Testis (tissue), 2 donors: Measurements from ENCODE around the gene PLEKHO2.

Source experiments
- POLR2A ChIP-seq: fragments of 450-650 bp; IDR thresholded peaks from one replicate; pipeline ENCODE4 v1.6.1; 2017; ENCODE audit warnings: antibody characterized with exemption, mild to moderate bottlenecking, moderate library complexity
- TF ChIP-seq, protein P1 (sequence below), 3 experiments: fragments of 450-650 bp in 2 of 3; fragments of 200-600 bp in 1 of 3; sonication (generic) in 1 of 3; IDR thresholded peaks; one replicate each; pipeline ENCODE4 v1.5.1; 2016 to 2019; ENCODE audit warnings: antibody characterized with exemption in 3 of 3, mild to moderate bottlenecking in 2 of 3, moderate library complexity in 1 of 3

DNA sequence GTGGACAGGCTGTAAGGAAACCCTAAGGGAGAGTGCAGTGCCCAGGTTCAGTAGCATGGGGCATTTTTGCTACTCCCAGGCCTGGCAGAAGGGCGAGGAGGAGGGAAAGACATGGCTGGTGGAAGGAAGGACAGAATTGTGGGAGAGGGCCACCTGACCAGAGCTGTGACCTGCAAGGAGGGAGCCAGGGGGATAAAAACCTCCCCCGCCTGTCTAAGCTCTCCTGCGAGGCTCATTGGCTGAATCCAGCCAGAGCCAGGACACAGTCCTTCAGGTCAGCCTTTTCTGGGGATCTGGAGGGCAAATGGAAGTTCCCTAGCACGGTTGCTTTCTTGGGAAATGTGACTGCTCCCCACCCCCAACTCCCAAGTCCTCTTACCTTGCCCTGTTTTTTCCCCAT, 56.7 kb downstream of the PLEKHO2 start:
- TF ChIP-seq, protein P1, sequence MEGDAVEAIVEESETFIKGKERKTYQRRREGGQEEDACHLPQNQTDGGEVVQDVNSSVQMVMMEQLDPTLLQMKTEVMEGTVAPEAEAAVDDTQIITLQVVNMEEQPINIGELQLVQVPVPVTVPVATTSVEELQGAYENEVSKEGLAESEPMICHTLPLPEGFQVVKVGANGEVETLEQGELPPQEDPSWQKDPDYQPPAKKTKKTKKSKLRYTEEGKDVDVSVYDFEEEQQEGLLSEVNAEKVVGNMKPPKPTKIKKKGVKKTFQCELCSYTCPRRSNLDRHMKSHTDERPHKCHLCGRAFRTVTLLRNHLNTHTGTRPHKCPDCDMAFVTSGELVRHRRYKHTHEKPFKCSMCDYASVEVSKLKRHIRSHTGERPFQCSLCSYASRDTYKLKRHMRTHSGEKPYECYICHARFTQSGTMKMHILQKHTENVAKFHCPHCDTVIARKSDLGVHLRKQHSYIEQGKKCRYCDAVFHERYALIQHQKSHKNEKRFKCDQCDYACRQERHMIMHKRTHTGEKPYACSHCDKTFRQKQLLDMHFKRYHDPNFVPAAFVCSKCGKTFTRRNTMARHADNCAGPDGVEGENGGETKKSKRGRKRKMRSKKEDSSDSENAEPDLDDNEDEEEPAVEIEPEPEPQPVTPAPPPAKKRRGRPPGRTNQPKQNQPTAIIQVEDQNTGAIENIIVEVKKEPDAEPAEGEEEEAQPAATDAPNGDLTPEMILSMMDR (IDR thresholded peaks at IDR 0.05) = no peak
- no peak for TF ChIP-seq POLR2A
